ENCODE results near the gene KCTD15. TPM values are rescaled to one million over a fixed set of nuclear protein-coding genes. Genes with fewer than 3 reads are reported as not detected.

KCTD15 gene
- total RNA-seq, 2 donors from 2014 or later = 36.6 to 61.8 TPM

- Histone ChIP-seq H3K9ac (ENCODE audit: extremely low read depth, low read length, poor library complexity, severe bottlenecking) (no peak overlapping the region), H3K27me3 (ENCODE audit: control insufficient read depth, insufficient read depth, low read length, poor library complexity, severe bottlenecking) (no peaks in the 10 kb centered on the region), H3K4me3 (ENCODE audit: low read length) (no peak overlapping the region), H3K4me1 (ENCODE audit: control insufficient read depth, insufficient read depth, low read length) (peaks cover 24% of the 10 kb centered on the region), H3K36me3 (ENCODE audit: control insufficient read depth, insufficient read depth, low read length) (peaks cover 85% of the 10 kb centered on the region), H3K27ac (ENCODE audit: low read depth, low read length) (no peak overlapping the region), H3K9me3 (ENCODE audit: control insufficient read depth, low read length) (no peaks in the 10 kb centered on the region)
- H3K36me3 Mint-ChIP-seq (ENCODE audit: low read depth) = peaks cover 68% of the 10 kb centered on the region
- H3K4me3 Mint-ChIP-seq = no peak overlapping the region
- H3K4me1 Mint-ChIP-seq = peaks cover 30% of the 10 kb centered on the region
- no peak for DNase-seq
- H3K27me3 Mint-ChIP-seq (ENCODE audit: insufficient read depth) = no peaks in the 10 kb centered on the region
- WGBS, 2 experiments (ENCODE audit: insufficient coverage in 1 of 2, insufficient read length in 1 of 2) = 100% methylated on average over 1 of the region's 1 CpG; no CpG with 5 or more reads in 1 of the 2 experiments
- no peak overlapping the region for H3K27ac Mint-ChIP-seq
- no peaks in the 10 kb centered on the region for H3K9me3 Mint-ChIP-seq
- TF ChIP-seq, protein P1, sequence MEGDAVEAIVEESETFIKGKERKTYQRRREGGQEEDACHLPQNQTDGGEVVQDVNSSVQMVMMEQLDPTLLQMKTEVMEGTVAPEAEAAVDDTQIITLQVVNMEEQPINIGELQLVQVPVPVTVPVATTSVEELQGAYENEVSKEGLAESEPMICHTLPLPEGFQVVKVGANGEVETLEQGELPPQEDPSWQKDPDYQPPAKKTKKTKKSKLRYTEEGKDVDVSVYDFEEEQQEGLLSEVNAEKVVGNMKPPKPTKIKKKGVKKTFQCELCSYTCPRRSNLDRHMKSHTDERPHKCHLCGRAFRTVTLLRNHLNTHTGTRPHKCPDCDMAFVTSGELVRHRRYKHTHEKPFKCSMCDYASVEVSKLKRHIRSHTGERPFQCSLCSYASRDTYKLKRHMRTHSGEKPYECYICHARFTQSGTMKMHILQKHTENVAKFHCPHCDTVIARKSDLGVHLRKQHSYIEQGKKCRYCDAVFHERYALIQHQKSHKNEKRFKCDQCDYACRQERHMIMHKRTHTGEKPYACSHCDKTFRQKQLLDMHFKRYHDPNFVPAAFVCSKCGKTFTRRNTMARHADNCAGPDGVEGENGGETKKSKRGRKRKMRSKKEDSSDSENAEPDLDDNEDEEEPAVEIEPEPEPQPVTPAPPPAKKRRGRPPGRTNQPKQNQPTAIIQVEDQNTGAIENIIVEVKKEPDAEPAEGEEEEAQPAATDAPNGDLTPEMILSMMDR (conservative IDR thresholded peaks at IDR 0.05) = no peak
These were observed 6.1 kb downstream of the KCTD15 start for GRCh38 chr19:33802801-33803200.

- Mint-ChIP-seq H3K9me3 (no peaks in the 10 kb centered on the region), H3K27ac (peak overlapping the region; percentile 55), H3K27me3 (ENCODE audit: insufficient read depth) (no peaks in the 10 kb centered on the region), H3K36me3 (ENCODE audit: low read depth) (peaks cover 72% of the 10 kb centered on the region), H3K4me3 (no peak overlapping the region), H3K4me1 (peaks cover 30% of the 10 kb centered on the region)
- DNase-seq = no peak
- Histone ChIP-seq H3K27me3 (ENCODE audit: control insufficient read depth, insufficient read depth, low read length, poor library complexity, severe bottlenecking) (no peaks in the 10 kb centered on the region), H3K4me3 (ENCODE audit: low read length) (no peak overlapping the region), H3K4me1 (ENCODE audit: control insufficient read depth, insufficient read depth, low read length) (peaks cover 24% of the 10 kb centered on the region), H3K9me3 (ENCODE audit: control insufficient read depth, low read length) (no peaks in the 10 kb centered on the region), H3K27ac (ENCODE audit: low read depth, low read length) (no peak overlapping the region), H3K36me3 (ENCODE audit: control insufficient read depth, insufficient read depth, low read length) (peaks cover 90% of the 10 kb centered on the region), H3K9ac (ENCODE audit: extremely low read depth, low read length, poor library complexity, severe bottlenecking) (no peak overlapping the region)
- TF ChIP-seq, protein P1 (conservative IDR thresholded peaks at IDR 0.05) = no peak
- 94 to 95% methylated on average over 5 to 9 of the region's 9 CpGs for WGBS, 2 experiments (ENCODE audit: insufficient coverage in 1 of 2, insufficient read length in 1 of 2)
These were observed 6.7 kb downstream of the KCTD15 start for GRCh38 chr19:33803383-33803782.

- H3K4me1 ChIP-seq (ENCODE audit: control insufficient read depth, insufficient read depth, low read length) = peaks cover 22% of the 10 kb centered on the region
- no peak overlapping the region for H3K9ac ChIP-seq (ENCODE audit: extremely low read depth, low read length, poor library complexity, severe bottlenecking)
- 95 to 97% methylated on average over 6 to 10 of the region's 10 CpGs for WGBS, 2 experiments (ENCODE audit: insufficient coverage in 1 of 2, insufficient read length in 1 of 2)
- DNase-seq = no peak
- no peak overlapping the region for H3K27ac Mint-ChIP-seq
- peaks cover 76% of the 10 kb centered on the region for H3K36me3 Mint-ChIP-seq (ENCODE audit: low read depth)
- H3K27ac ChIP-seq (ENCODE audit: low read depth, low read length) = no peak overlapping the region
- H3K36me3 ChIP-seq (ENCODE audit: control insufficient read depth, insufficient read depth, low read length) = peaks cover 95% of the 10 kb centered on the region
- no peaks in the 10 kb centered on the region for H3K27me3 ChIP-seq (ENCODE audit: control insufficient read depth, insufficient read depth, low read length, poor library complexity, severe bottlenecking)
- H3K4me3 Mint-ChIP-seq = no peak overlapping the region
- no peak overlapping the region for H3K4me3 ChIP-seq (ENCODE audit: low read length)
- H3K27me3 Mint-ChIP-seq (ENCODE audit: insufficient read depth) = no peaks in the 10 kb centered on the region
- H3K4me1 Mint-ChIP-seq = peaks cover 21% of the 10 kb centered on the region
- TF ChIP-seq, protein P1 (conservative IDR thresholded peaks at IDR 0.05) = no peak
- no peaks in the 10 kb centered on the region for H3K9me3 ChIP-seq (ENCODE audit: control insufficient read depth, low read length)
- H3K9me3 Mint-ChIP-seq = no peaks in the 10 kb centered on the region
These were observed 7.5 kb downstream of the KCTD15 start for GRCh38 chr19:33804021-33804799.
